Neural cell (in vitro differentiated cells): ENCODE measurements around the gene FARSA. TPM values are rescaled to one million over a fixed set of nuclear protein-coding genes. Genes with fewer than 3 reads are reported as not detected.
"Not testable (repeated sequence)": the region's sequence is repeated elsewhere in the genome, so short reads cannot be mapped to it uniquely, and the experiment has no call there.

Experiments used
- H2AFZ ChIP-seq: fragments of 200-600, 300-800 bp; sonication (generic), shearing (Covaris generic); 2 replicates; pipeline ENCODE4 v1.6.0; 2014; ENCODE audit warnings: low read depth, mild to moderate bottlenecking, antibody characterized with exemption, low read length, moderate library complexity
- H3F3A ChIP-seq: fragments of 200-600 bp; shearing (Covaris generic); 2 replicates; pipeline ENCODE4 v1.6.1; 2016; ENCODE audit warnings: mild to moderate bottlenecking, moderate library complexity, mixed read lengths, antibody characterized with exemption, low read length; ENCODE audit not compliant: insufficient read depth, poor library complexity, severe bottlenecking
- H3K27ac ChIP-seq: fragments of 200-600, 300-800 bp; sonication (generic), shearing (Covaris generic); 2 replicates; pipeline ENCODE4 v1.5.1; 2014; ENCODE audit warnings: mild to moderate bottlenecking, low read length, moderate library complexity
- H3K27me3 ChIP-seq: fragments of 300-800, 200-600 bp; sonication (generic), shearing (Covaris generic); 2 replicates; pipeline ENCODE4 v1.6.0; 2014; ENCODE audit warnings: mild to moderate bottlenecking, low read depth, low read length, moderate library complexity; ENCODE audit not compliant: insufficient read depth
- H3K36me3 ChIP-seq: fragments of 300-800, 200-600 bp; sonication (generic), shearing (Covaris generic); 2 replicates; pipeline ENCODE4 v1.5.1; 2014; ENCODE audit warnings: mild to moderate bottlenecking, antibody characterized with exemption, low read length, moderate library complexity; ENCODE audit not compliant: insufficient read depth
- H3K4me2 ChIP-seq: fragments of 300-800, 200-600 bp; sonication (generic), shearing (Covaris generic); 2 replicates; pipeline ENCODE4 v1.6.0; 2014; ENCODE audit warnings: mild to moderate bottlenecking, low read length
- H3K4me3 ChIP-seq: fragments of 300-800, 200-600 bp; sonication (generic), shearing (Covaris generic); 2 replicates; pipeline ENCODE4 v1.5.1; 2014; ENCODE audit warnings: mild to moderate bottlenecking, low read length, moderate library complexity
- H3K79me2 ChIP-seq: fragments of 200-600 bp; shearing (Covaris generic); replicated peaks from 2 replicates; pipeline ENCODE4 v1.6.0; 2014; ENCODE audit warnings: mild to moderate bottlenecking, low read length, moderate library complexity; ENCODE audit not compliant: insufficient read depth
- H3K9ac ChIP-seq: fragments of 300-800, 200-600 bp; sonication (generic), shearing (Covaris generic); 2 replicates; pipeline ENCODE4 v1.6.1; 2016; ENCODE audit warnings: mild to moderate bottlenecking, low read length, mixed read lengths
- H3K9me2 ChIP-seq: fragments of 200-600 bp; shearing (Covaris generic); 2 replicates; pipeline ENCODE4 v1.6.1; 2016; ENCODE audit warnings: mild to moderate bottlenecking, low read length, mixed read lengths; ENCODE audit not compliant: insufficient read depth
- H3K9me3 ChIP-seq: fragments of 200-600, 300-800 bp; sonication (generic), shearing (Covaris generic); 2 replicates; pipeline ENCODE4 v1.6.1; 2016; ENCODE audit warnings: mild to moderate bottlenecking, mixed run types, low read length, moderate library complexity, mixed read lengths
- H4K20me1 ChIP-seq: fragments of 200-600 bp; shearing (Covaris generic); 2 replicates; pipeline ENCODE4 v1.6.1; 2016; ENCODE audit warnings: mild to moderate bottlenecking, mixed run types; ENCODE audit not compliant: insufficient read depth
- CTCF ChIP-seq: fragments of 450-650 bp; IDR thresholded peaks from 2 replicates; pipeline ENCODE4 v1.5.1; 2014; ENCODE audit warnings: antibody characterized with exemption, mild to moderate bottlenecking, moderate library complexity; ENCODE audit not compliant: poor library complexity, severe bottlenecking
- EP300 ChIP-seq: fragments of 450-650 bp; conservative IDR thresholded peaks from 2 replicates; pipeline ENCODE4 v1.6.1; 2014; ENCODE audit warnings: antibody characterized with exemption, mild to moderate bottlenecking, moderate library complexity; ENCODE audit not compliant: poor library complexity, severe bottlenecking
- EZH2 ChIP-seq: fragments of 200-600, 300-800 bp; shearing (Covaris generic), sonication (generic); IDR thresholded peaks from 2 replicates; pipeline ENCODE4 v1.6.1; 2014; ENCODE audit warnings: antibody characterized with exemption, low read length, borderline replicate concordance, mild to moderate bottlenecking; ENCODE audit not compliant: insufficient read depth, poor library complexity, severe bottlenecking
- MXI1 ChIP-seq: fragments of 450-650 bp; conservative IDR thresholded peaks from 2 replicates; pipeline ENCODE4 v1.6.1; 2014; ENCODE audit warnings: antibody characterized with exemption, mild to moderate bottlenecking; ENCODE audit not compliant: poor library complexity, severe bottlenecking
- POLR2AphosphoS5 ChIP-seq: IDR thresholded peaks from 2 replicates; pipeline ENCODE4 v1.6.1; 2012
- RAD21 ChIP-seq: fragments of 450-650 bp; conservative IDR thresholded peaks from 2 replicates; pipeline ENCODE4 v1.6.1; 2014; ENCODE audit warnings: antibody characterized with exemption, mild to moderate bottlenecking, moderate library complexity
- REST ChIP-seq: IDR thresholded peaks from 2 replicates; pipeline ENCODE4 v1.6.1; 2012; ENCODE audit warnings: borderline replicate concordance
- SMC3 ChIP-seq: fragments of 450-650 bp; conservative IDR thresholded peaks from 2 replicates; pipeline ENCODE4 v1.6.1; 2014; ENCODE audit warnings: antibody characterized with exemption, mild to moderate bottlenecking, moderate library complexity; ENCODE audit not compliant: poor library complexity
- TAF1 ChIP-seq: IDR thresholded peaks from 2 replicates; pipeline ENCODE4 v1.6.1; 2012; ENCODE audit warnings: low read depth
- polyA plus RNA-seq: library from polyadenylated mRNA; depleted of rRNA; stranded (reverse); fragments of >200 nt; gene quantifications from 2 replicates; pipeline ENCODE4 v1.2.3, GENCODE V29; 2014

Gene FARSA
- polyA plus RNA-seq, 1 donor from 2014 or later: 47.6 TPM

- H4K20me1 ChIP-seq: no peaks in the 10 kb centered on the region
- no peak overlapping the region for H3K27ac ChIP-seq
- H3K4me3 ChIP-seq: no peak overlapping the region
- no peaks in the 10 kb centered on the region for H3K36me3 ChIP-seq
- no peak overlapping the region for H3K4me2 ChIP-seq
- H2AFZ ChIP-seq: no peak overlapping the region
- H3K9ac ChIP-seq: no peak overlapping the region
- H3K9me3 ChIP-seq: no peaks in the 10 kb centered on the region
- H3K79me2 ChIP-seq: no peaks in the 10 kb centered on the region
- H3K9me2 ChIP-seq: no peaks in the 10 kb centered on the region
- H3F3A ChIP-seq: no peaks in the 10 kb centered on the region
- TF ChIP-seq EZH2 (no peak), EP300 (no peak), RAD21 (no peak), POLR2AphosphoS5 (no peak), TAF1 (no peak), REST (no peak), MXI1 (no peak), CTCF (no peak), SMC3 (no peak)
- no peaks in the 10 kb centered on the region for H3K27me3 ChIP-seq
Observed at GRCh38 chr19:12921047-12921446, 12.5 kb downstream of the FARSA start.

DNA sequence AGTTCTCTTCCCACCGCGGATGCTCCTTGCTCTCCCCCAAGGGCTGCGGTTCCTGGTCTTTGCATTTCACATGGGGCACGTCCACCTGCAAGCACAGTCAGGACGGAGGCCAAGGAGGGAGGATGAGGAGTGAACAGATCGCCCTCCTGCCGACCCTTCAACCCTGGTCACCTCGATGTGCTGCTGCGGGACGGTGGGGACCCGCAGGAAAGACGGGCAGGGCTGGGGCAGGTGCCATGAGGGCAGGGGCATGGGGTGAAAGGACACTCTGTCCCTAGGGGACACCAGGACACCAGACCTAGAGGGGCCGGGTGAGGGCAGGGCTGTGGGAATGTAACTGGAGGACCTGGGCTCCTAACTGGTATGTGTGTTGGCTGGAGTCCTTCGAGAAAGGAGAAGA is 15.3 kb downstream of the FARSA start:
- no peak for TF ChIP-seq POLR2AphosphoS5
- no peak for TF ChIP-seq REST
- TF ChIP-seq RAD21: no peak
- TF ChIP-seq MXI1: no peak
- no peak for TF ChIP-seq TAF1
- no peak for TF ChIP-seq CTCF
- no peaks in the 10 kb centered on the region for H3K9me2 ChIP-seq
- no peak overlapping the region for H3K4me3 ChIP-seq
- no peaks in the 10 kb centered on the region for H3F3A ChIP-seq
- H3K79me2 ChIP-seq: no peaks in the 10 kb centered on the region
- no peaks in the 10 kb centered on the region for H3K9me3 ChIP-seq
- H2AFZ ChIP-seq: no peak overlapping the region
- H4K20me1 ChIP-seq: no peaks in the 10 kb centered on the region
- no peak overlapping the region for H3K27ac ChIP-seq
- H3K4me2 ChIP-seq: no peak overlapping the region
- no peak overlapping the region for H3K9ac ChIP-seq
- H3K36me3 ChIP-seq: no peaks in the 10 kb centered on the region
- no peaks in the 10 kb centered on the region for H3K27me3 ChIP-seq

DNA sequence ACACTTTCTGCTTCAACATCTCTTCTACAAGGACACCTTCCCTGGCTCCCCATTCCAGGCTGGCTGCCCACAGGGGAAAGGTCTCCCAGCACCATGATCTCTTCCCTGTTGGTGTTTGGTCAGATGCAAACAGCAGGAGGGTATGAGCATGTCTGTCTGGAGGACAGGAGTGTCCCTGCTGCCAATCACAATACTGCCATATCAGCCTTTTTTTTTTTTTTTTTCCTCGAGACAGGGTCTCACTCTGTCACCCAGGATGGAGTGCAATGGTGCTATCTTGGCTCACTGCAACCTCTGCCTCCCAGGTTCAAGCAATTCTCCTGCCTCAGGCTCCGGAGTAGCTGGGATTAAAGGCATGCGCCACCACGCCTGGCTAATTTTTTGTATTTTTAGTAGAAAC is 17.7 kb downstream of the FARSA start:
- H3K27me3 ChIP-seq, H3K27ac ChIP-seq: not testable (repeated sequence)

More for the DNA sequence above, 17.7 kb downstream of the FARSA start:
- H3K36me3 ChIP-seq, H4K20me1 ChIP-seq, H3F3A ChIP-seq, H3K79me2 ChIP-seq, H3K9me2 ChIP-seq, H3K9ac ChIP-seq, H3K9me3 ChIP-seq, H2AFZ ChIP-seq, H3K4me2 ChIP-seq, H3K4me3 ChIP-seq: not testable (repeated sequence)
